Activated CD4-positive, alpha-beta T cell treated with anti-CD3 and anti-CD28 coated beads for 4 hours (primary cell): ENCODE data around the gene ARAP1.

Source experiments
- DNase-seq, 2 donors: peaks; one replicate each; pipeline ENCODE4 v3.0.0-alpha.2; 2020

Gene ARAP1

DNA sequence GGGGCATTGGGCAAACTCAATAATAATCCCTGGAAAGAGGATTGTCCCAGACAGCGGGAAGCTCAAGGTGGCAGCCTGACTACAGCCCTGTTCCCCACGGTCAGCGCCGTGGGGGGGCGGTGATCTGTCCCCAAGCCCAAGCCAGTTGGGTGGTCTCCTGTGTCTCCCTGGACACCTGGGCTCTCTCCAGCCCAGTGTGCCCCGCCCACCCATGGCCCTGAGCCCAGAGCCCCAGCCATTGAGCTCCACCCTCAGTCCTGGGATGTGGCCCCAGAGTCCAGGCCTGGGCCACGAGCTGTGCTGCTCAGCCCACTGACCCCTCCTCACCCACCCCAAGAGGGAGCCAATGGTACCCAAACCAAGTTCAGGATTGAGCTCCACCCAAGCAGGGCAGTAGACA, 50.1 kb downstream of the ARAP1 start:
- DNase-seq: no peak

DNA sequence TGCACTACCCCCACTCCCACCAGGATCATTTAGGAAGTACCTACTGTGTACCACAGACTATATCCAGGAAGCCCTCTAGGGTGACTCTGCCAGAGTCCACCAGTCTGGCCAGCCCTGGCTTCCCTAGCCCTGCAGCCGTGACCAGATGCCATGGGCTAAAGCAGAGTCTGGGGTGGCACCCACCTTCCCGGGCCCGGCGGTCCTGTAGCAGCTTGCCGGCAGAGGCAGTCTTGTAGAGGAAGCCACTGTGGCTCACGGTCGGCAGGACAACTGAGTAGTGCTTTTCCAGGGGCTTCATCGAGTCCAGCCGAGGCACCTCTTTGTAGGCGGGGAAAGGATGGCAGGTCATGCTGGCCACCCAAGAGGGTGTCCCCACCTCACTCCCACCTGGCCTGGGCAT, 50.7 kb downstream of the ARAP1 start:
- no peak for DNase-seq

DNA sequence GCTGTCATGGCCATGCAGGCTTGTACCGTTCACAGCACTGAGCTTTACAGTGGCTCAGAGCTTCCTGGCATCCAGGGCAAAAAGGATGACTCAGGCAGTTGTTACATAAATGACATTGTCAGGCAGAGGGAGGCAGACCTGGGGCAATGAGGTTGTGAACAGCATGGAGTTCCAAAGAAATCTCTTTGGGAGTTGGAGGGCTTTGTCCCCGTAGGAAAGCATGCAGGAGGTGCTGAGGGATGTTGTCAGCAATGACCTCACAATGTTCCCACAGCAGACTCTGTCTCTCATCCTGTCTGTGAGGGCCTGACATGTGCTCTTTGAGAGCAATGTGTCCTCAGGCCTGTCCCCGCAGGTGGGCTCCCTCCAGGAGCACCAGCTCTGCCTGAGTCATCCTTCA, 52.1 kb downstream of the ARAP1 start:
- DNase-seq: no peak

DNA sequence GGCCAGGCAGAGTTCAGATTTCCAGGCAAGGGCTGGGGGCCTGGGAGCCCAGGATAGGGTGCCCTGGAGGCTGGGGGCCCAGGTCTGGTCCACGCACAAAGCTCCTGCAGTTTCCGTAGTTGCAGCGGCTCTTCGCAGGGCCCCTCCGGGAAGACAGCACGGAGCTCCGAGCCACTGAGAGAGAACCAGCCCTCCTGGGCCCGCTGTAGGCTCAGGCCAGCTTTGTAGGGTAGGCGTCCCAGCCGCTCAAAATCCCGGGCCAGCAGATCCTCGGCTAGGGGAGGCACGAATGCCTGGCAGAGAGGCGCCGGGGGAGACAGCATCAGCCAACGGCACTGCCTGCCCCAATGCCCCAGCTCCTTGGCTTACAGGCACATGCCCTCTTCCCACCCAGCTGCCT, 54.4 kb downstream of the ARAP1 start:
- DNase-seq: no peak

DNA sequence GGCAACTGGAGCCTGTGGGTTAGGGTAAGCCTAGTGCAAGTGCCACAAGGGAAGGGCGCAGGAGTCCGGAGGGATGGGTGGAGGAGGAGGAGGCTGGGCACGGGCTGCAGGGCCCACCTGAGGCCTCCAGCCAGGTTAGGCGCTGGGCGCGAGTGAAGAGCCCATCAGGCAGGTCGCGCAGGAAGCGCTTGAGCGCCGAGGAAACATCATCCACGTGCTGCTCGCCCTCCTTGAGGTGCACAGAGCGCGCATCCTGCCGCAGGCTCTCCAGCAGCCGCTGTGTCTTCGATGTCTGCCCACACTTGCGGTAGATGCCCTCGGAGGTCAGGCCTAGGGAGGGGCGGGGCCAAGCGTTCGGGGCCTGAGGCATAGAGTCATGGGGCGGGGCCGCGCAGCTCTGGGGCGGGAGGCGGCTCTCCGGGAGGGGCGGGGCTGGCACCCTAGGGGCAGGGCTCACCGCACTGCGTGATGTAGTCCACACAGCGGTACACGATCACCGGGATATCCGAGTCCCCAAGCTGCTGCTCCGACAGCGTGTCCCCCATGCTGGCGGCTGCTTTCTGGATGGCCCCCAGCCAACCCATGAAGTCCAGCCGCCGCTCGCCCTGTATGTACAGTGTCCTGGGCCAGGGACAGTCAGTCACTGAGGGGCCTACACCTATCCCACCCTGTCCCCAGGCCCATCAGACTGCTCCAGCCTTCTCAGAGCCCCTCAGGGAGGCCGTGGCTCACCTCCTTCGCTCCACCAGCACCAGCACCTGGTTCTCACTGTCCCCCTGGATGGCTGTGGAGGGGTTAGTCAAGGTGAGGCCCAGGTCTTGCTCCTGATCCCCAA, 55.1 kb downstream of the ARAP1 start:
- DNase-seq: no peak

DNA sequence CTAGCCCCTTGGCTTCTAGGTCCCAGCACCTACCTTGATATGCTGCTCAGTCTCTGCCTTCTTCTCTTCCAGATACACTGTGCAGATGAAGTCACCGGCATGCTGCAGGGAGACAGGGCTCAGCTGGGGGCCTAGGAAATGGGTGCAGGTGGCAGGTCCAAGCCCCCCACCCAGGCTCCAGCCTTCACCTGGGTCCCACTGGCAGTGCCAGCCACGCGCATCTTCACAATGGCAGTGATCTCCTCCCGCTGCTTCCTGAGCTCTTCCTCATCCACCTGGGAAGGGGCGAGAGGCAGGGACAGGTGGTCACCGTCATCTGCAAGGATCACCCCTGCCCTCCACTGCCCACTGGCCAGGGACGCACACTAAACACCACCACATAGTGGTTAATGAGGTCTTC, 56.9 kb downstream of the ARAP1 start:
- DNase-seq: no peak

DNA sequence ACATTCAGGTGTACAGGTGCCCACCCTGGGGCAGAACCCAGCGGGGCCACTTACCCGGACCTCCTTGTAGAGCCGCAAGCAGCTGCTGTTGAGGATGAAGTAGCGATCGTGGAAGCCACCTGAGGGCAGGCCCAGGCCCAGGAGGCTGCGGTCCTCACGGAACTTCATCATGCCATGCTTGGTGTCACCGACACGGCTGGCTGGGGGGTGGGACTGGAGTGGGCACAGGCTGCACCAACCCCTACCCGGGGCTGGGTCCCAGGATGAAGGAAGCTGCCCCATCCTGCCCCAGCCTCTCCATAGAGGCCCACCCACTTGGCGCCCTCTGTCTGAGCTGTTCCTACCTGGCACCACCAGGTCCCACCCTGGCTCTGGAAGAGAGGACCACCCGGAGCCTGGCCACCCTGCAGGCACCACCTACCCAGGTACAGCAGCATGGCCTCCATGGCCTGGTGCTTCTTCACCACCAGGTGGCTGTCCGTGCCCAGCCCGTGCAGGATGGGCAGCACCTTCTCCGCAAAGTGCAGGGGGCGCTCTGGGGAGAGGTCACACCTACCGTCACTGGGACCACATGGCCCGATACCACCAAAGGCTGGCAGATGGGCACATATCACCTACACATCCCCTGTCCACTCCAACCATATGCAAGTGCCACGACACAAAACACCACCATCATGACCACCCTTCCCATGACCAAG, 58.8 kb downstream of the ARAP1 start:
- DNase-seq: no peak

DNA sequence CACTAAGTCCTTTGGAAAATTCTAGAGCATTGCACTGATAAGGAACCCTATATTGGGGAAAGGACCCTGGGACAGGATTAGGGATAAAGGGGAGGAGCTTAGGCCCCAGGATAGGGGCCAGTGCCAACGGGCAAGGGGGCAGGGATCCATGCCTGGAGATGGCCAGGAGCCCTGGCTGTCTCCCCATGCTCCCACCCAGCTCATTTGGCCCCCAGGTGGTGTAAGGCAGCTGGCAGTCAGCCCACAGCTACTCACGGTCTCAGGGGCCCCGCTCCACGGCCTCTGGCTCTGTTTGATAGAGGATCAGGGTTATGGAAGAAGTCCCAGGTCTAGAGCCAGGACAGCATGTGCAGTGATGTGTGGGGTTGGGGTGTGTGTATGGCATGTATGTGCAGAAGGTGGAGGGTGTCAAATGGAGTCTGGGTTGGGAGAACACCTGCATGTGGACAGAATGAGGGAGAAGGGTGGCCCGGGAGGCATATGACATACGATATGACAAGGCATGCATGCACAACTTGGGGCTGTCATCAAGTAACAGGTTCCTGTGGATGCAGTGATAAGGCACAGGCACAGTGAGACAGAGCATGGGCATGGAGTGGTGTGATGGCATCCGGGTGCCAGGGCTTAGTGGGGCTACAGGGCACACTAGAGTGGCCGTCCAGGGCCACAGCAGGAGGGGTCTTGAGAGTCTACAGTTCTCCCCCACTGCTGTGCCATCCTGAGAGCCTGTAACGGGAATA, 59.5 kb downstream of the ARAP1 start:
- DNase-seq: no peak

DNA sequence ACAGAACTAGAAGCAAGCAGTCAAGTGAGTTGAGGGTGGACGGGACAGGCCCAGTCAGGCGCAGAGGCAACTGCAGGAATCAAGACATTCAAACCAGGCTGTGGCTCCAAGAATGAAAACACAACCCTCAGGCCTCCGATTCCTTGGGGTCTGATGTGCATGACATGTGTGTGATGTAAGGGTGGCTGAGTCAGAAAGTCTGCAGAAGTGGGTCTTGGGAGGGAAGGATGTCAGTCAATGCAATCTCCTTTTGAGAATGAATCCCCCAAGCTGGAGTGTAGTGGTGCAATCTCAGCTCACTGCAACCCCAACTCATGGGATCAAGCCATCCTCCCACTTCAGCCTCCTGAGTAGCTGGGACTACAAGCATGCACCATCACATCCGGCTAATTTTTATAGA, 62.0 kb downstream of the ARAP1 start:
- DNase-seq: no peak

DNA sequence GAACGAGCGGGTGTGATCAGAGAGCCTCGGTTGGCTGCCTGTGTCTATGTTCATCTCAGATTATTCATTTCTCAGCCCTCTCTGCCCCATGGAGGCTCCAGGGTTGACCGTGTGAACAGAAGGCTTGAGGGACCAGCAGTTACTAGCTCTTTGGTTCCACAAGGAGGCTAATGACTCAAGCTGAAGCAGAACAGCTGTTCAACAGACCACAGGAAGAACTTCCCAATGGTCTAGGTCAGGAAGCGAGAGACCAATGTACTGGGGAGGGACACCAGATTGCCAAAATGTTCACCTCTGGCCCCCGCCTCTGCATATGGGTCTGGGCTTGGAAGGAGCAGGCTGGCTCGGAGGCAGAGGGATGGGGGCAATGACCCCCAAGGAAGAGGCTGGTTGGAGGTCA, 63.3 kb downstream of the ARAP1 start:
- no peak for DNase-seq

DNA sequence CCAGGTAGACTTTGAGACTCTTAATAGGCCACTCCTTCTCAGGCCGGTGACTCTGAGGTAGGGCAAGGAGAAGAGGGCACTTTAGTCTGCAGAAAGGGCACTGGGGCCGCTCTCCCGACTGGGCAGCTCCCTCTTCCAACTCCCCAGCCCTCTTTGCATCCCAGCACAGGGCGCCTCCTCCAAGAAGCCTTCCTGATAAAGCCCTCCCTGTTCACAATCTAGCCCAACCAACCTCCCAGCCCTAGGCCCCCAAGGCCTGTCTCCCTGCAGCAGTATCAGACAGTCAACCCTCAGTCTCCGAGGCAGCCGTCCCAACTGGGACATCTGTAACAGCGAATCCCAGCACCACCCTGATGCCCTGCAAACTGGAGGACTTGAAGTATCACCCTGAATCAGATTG, 63.7 kb downstream of the ARAP1 start:
- no peak for DNase-seq

DNA sequence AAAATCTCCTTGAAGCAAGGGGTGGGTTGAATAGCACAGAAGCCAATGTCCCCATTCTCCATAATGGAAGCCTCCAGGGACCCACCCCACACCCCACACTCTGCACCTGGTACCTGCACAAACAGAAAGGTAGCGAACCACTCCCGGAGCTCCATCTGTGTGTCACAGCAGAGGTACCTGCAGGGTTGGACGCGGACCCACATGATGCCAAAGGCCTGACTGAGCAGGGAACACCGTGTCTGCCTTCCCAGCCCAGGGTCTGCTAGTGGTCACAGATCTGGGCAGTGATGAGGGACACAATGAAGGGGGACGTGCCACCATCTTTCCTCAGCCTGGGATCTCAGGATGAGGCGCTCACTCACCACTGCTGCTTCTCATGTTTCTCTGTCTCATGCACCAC, 64.9 kb downstream of the ARAP1 start:
- DNase-seq: no peak

DNA sequence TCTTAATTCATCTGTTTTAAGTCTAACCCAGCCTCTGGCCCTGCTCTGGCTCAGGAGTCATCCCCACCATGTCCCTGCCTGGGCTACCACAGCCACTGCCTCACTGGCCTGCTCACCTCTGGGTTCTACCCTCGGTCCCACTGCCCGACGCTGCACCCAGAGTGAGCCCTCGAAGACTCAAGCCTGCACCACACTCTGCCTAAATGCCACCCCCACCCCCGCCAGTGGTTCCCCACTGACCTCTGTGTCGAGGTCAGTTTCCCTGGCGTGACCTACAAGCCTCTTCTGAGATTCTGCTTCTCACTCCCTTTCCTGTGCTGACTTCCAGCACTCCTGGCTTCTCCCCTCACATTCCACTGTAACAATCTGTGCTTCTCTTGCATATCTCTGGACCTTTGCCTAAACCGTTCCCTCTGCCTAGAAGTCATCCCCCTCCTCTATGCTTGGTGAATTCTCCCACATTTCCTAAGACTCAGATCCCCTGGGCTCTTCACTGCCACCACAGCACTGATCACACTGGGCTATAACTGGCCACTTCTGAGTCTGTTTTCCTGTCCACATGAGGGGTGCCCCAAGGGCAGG, 65.5 kb downstream of the ARAP1 start:
- DNase-seq: no peak

DNA sequence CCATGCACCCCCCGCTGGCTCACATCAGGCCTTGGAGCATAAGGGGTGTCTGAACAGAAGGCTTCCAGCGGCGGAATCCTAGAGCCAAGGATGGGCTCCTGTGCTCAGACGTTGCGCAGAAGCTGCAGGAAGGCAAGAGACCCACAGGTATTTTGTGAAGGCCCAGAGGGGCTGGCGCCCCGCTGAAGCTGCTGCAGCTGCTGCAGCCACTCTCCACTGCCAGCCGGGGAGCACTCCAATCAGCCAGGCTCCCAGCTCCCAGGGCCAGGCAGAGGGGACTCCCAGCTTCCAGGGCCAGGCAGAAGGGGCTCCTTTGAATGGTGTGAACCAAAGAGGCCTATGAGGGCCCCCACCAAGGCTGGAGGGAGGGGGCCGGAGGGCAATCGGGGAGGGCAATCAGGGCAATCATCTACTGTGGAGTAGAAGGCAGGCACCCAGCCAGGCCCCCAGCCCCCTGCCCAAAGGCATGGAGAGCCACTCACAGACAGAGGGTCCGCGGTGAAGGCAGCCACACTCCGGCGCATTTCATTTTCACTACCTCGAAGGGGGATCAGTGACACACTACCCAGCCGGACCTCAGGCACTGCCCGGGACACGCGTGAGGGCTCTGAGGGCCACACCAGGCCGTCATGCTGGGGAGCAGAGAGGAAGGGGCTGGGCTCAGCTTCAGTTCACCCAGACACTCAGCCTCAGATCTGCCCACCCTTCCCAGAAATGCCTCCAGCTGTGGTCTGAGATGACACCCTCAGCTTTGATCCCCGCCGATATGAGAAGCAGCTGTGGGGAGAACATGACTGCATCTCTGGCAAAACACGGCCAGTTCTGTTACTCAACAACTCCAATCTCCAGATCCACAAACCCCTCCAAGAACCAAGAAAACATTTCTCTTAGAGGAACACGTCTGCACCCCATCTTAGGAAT, 66.4 kb downstream of the ARAP1 start:
- DNase-seq: peak; percentile 22 to 41

DNA sequence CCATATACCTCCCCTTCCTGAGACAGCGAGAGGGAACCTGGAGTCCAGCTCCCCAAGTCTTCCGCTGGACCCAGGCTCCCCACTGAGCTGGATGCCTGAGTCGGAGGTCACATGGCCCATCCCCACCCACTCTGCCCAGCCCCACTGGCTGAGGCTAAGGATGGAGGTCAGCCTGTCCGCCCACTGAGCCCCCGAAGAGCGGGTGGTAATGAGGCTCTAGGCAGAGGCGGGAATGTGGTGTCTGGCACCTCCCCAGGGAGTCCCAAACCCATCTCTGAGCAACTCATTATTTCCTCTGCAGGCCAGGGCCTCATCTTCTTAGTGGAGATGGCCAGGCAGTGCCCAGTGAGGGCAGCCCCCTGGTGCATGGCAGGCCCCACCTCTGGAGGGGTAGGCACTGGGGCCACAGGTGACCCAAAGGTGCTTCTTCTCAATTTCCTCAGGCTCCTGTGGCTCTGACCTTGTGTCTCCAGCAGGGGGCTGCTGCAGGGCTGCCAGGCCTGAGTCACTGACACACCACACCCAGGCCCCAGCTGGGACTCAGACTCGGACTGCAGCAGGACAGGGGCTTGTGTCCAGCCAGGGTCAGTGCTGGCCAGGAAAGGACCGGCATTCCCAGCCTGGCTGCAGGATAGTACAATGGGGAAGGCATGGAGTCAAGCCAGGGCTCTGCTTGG, 67.8 kb downstream of the ARAP1 start:
- DNase-seq: peak; percentile 26 to 33

DNA sequence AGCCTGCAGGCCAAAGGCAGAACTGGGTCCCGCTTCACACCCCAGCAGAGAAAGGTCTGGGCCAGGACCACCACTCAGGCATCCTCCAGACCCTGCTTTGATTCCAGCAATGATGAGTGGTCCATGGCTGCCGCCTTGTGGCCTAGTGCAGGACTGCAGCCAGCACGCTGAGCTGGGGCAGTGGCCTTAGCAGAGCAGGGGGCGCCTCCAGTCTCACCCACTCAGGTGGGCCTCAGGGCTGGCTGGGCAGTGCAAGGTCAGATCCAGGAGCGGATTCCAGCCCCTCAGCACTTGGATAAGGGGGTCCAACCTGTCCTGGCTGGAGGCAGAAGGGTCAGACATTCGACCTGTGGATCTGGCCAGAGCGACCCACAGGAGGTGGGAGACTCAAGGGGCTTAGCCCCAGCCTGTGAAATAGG, 68.4 kb downstream of the ARAP1 start:
- DNase-seq: peak; percentile 44 to 66

DNA sequence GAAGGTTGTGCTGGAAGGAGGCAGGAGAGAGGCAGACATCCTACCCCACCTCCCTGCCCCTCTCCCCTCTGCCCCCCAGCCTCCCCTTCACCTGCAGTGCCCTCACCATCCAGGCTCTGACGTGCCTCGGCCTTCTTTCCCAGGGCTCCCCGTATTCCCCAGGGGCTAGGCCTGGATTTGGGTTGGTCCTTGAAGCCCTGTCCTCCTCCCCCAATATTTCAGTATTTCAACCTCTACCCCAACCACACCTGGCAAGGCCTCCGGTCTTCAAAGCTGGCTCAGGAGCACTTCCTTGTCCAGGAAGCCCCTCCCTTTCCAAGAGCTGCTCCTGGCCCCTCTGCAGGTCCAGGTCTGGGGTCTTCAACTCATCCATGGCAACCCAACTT, 69.4 kb downstream of the ARAP1 start:
- DNase-seq: no peak

DNA sequence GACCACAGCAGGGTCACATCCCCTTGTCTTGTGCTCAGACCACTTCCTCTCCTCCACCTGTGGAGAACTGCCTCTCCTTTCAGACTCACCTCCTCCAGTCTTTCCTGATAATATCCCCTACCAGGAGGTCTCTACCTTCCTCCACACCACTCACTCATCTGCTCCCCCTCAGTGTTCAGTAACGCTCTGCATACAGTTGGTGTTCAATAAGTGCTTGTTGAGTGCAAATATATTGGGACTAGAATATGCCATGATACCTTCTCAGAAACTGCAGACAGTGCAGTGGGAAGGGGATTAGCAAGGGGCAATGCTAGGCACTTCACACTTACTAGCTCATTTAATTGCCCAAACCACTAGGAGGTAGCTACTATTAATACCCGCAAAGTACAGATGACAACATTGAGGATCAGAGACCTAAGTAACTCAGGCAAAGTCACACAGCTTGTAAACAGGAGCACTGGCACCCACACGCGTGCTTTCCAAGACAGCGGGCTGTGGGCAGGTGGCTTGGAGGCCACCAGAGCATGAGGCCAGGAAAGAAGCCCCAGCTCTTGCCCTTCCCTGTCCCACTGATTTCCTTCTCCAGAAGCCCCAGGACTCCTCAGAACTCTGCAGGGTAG, 69.9 kb downstream of the ARAP1 start:
- no peak for DNase-seq

DNA sequence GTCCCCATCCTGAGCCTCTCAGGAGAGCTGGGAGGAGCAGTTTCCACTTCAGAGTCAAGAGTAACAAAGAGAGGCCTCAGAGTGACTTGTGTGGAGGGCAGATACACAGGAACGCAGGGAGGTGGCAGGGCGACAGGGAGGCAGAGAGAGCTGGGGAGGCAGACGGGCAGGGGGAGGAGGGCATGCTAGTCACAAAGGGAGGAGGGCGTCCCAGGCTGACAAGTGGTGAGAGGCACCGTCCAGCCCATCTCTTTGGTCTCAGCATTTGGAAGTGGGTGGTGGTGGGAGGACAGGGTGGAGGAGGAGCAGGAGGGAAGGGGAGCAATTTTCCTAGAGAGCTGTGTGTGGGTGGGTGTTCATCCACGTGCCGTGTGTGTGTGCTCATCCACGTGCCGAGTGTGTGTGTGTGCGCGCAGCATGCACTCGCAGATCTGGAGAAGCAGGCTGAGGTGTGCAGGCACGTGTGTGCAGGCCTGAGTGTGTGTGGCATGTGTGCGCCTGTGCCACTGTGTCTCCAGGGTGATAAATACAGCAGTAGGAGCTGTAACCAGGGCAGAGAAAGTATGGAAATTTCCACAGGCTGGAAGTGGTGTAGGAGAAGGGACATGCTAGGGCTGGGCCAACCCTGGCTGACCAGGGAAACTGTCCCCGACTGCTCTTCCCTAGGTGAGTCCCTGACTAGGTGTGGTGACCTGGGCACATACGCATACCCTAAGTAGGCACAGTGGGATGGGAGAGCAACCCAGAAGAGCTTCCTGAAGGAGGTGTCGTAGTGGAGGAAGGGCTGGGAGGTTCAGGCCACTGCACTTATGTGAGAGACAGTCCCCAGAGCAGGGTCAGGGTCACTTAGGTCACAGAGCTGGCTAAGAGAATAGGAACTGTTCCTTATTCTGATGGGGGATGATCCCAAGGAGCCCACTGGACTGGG, 70.7 kb downstream of the ARAP1 start:
- no peak for DNase-seq

DNA sequence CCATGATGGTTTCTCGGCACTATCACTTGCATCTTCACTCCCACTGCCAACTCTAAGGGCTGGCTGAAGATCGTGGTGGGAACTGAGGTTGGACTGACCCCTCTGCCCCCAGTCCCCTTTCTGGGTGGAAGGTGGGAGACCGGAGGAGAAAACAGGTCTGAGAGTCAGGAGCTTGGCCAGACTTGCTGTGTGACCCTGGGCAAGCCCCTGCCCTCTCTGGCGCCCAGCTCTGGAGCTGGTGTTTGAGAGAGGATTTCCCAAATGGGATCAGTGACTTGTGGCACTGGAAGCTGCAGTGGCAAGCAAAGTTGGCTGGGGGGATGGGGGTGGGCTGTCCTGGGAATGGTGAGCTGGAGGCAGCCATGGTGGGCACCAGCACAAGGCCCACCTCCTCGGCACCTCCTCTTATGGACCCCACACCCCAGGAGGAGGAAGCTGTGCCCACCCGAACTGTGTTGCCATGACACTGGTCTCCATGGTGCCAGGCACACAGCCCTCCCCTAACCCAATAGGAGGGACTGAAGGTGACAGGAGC, 71.5 kb downstream of the ARAP1 start:
- no peak for DNase-seq
